CD8-positive, alpha-beta memory T cell (primary cell): ENCODE results near the gene SPPL2C. TPM values are rescaled to one million over a fixed set of nuclear protein-coding genes. Genes with fewer than 3 reads are reported as not detected.
A peak's percentile ranks its signal among the peaks of the same experiment; 100 is the strongest.

Source experiments
- CTCF ChIA-PET: fragments of 350-600 bp; sonication (Branson Sonifier 250); formaldehyde crosslinking; loops from one replicate; lab custom pipeline; 2021; ENCODE audit warnings: antibody characterized with exemption; lab: Charles Lee
- POLR2A ChIA-PET: fragments of 350-600 bp; sonication (Branson Sonifier 250); formaldehyde crosslinking; loops from one replicate; lab custom pipeline; 2021; ENCODE audit warnings: antibody characterized with exemption; lab: Charles Lee
- DNase-seq, 5 donors: peaks; one replicate each; pipeline versions ENCODE4 v3.0.0 to v3.0.0-alpha.2; 2020 to 2022; ENCODE audit warnings: mixed read lengths in 1 of 5
- H3K27ac ChIP-seq: one replicate; pipeline ENCODE4 v1.7.0; 2013; ENCODE audit warnings: low read depth, mild to moderate bottlenecking, low read length, moderate library complexity
- H3K27me3 ChIP-seq: 2 replicates; pipeline ENCODE4 v1.7.0; 2013; ENCODE audit warnings: low read length, mild to moderate bottlenecking; ENCODE audit not compliant: insufficient read depth, poor library complexity, severe bottlenecking
- H3K36me3 ChIP-seq: 2 replicates; pipeline ENCODE4 v1.7.0; 2013; ENCODE audit warnings: mild to moderate bottlenecking, low read length, moderate library complexity; ENCODE audit not compliant: insufficient read depth
- H3K4me1 ChIP-seq: 2 replicates; pipeline ENCODE4 v1.7.0; 2013; ENCODE audit warnings: mild to moderate bottlenecking, low read length, moderate library complexity; ENCODE audit not compliant: insufficient read depth
- H3K4me3 ChIP-seq: 2 replicates; pipeline ENCODE4 v1.7.0; 2013; ENCODE audit warnings: mild to moderate bottlenecking, low read length
- H3K9me3 ChIP-seq: 2 replicates; pipeline ENCODE4 v1.7.0; 2013; ENCODE audit warnings: mild to moderate bottlenecking, low read length
- H3K27ac Mint-ChIP-seq, 8 donors: one replicate each; pipeline ENCODE4 v1.8.0; 2020 to 2021; ENCODE audit warnings: mixed read lengths in 8 of 8, mild to moderate bottlenecking in 6 of 8, inconsistent platforms in 3 of 8, moderate library complexity in 3 of 8
- H3K27me3 Mint-ChIP-seq, 2 donors: one replicate each; pipeline ENCODE4 v1.8.0; 2020 to 2021; ENCODE audit warnings: mixed read lengths in 2 of 2, mild to moderate bottlenecking in 1 of 2, moderate library complexity in 1 of 2
- H3K36me3 Mint-ChIP-seq, 3 donors: one replicate each; pipeline ENCODE4 v1.8.0; 2020 to 2021; ENCODE audit warnings: mixed read lengths in 3 of 3, inconsistent platforms in 1 of 3, mild to moderate bottlenecking in 1 of 3
- H3K4me1 Mint-ChIP-seq, 3 donors: one replicate each; pipeline ENCODE4 v1.8.0; 2020 to 2021; ENCODE audit warnings: mixed read lengths in 3 of 3, inconsistent platforms in 1 of 3, mild to moderate bottlenecking in 1 of 3
- H3K4me3 Mint-ChIP-seq, 7 donors: one replicate each; pipeline ENCODE4 v1.8.0; 2020 to 2021; ENCODE audit warnings: mixed read lengths in 7 of 7, mild to moderate bottlenecking in 6 of 7, moderate library complexity in 4 of 7, inconsistent platforms in 2 of 7
- H3K9me3 Mint-ChIP-seq, 5 donors: one replicate each; pipeline ENCODE4 v1.8.0; 2020 to 2022; ENCODE audit warnings: mixed read lengths in 5 of 5, mild to moderate bottlenecking in 3 of 5, moderate library complexity in 2 of 5, inconsistent platforms in 1 of 5
- polyA plus RNA-seq: library from polyadenylated mRNA; unstranded; fragments of 300-500 nt; fragmentation: Illumina TruSeq; gene quantifications from one replicate; pipeline ENCODE4 v1.2.3, GENCODE V29; 2021
- total RNA-seq, 2 experiments: library from RNA; stranded (reverse); gene quantifications; one replicate each; pipeline ENCODE4 v1.2.3, GENCODE V29; 2021

The SPPL2C gene
- total and polyA plus RNA-seq, 3 experiments from 2014 or later: not detected

DNA sequence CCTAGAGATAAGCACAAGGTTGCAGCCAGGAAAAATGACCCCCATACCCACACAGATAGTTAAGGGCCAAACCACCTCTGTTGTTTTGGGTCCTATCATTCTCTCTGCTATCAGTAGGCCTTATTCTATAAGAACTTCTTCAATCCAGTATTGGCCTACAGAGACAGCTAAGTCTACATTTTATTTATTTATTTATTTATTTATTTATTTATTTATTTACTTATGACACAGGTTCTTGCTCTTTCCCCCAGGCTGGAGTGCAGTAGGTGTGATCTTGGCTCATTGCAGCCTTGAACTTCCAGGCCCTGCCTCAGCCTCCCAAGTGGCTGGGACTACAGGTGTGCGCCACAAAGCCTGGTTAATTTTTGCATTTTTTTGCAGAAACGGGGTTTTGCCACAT is 42.2 kb downstream of the SPPL2C start:
- Histone ChIP-seq H3K9me3 (no peaks in the 10 kb centered on the region), H3K4me3 (no peak overlapping the region), H3K27ac (no peak overlapping the region), H3K27me3 (no peaks in the 10 kb centered on the region), H3K36me3 (no peaks in the 10 kb centered on the region), H3K4me1 (no peaks in the 10 kb centered on the region)
- ChIA-PET CTCF (no interaction called here), POLR2A (no interaction called here)
- H3K27me3 Mint-ChIP-seq: peaks cover 7 to 13% of the 10 kb centered on the region in 2 donors
- peaks cover 0 to 12% (median 8%) of the 10 kb centered on the region in 5 donors for H3K9me3 Mint-ChIP-seq
- H3K4me3 Mint-ChIP-seq: no peak overlapping the region
- peaks cover 0 to 5% (median 0%) of the 10 kb centered on the region in 3 donors for H3K4me1 Mint-ChIP-seq
- peaks cover 0 to 14% (median 0%) of the 10 kb centered on the region in 3 donors for H3K36me3 Mint-ChIP-seq
- H3K27ac Mint-ChIP-seq: no peak overlapping the region
- DNase-seq: no peak

GRCh38 chr17:45888392-45888791 is 43.7 kb downstream of the SPPL2C start:
- peaks cover 0 to under 1% (median 0%) of the 10 kb centered on the region in 3 donors for H3K4me1 Mint-ChIP-seq
- ChIA-PET CTCF (no interaction called here), POLR2A (no interaction called here)
- Histone ChIP-seq H3K4me3 (no peak overlapping the region), H3K27me3 (no peaks in the 10 kb centered on the region), H3K36me3 (no peaks in the 10 kb centered on the region), H3K4me1 (no peaks in the 10 kb centered on the region), H3K27ac (no peak overlapping the region), H3K9me3 (no peaks in the 10 kb centered on the region)
- H3K4me3 Mint-ChIP-seq: no peak overlapping the region
- H3K9me3 Mint-ChIP-seq: peaks cover 0 to 12% (median 8%) of the 10 kb centered on the region in 5 donors
- no peak overlapping the region for H3K27ac Mint-ChIP-seq
- H3K36me3 Mint-ChIP-seq: peaks cover 0 to 10% (median 0%) of the 10 kb centered on the region in 3 donors
- DNase-seq: no peak
- peaks cover 4 to 7% of the 10 kb centered on the region in 2 donors for H3K27me3 Mint-ChIP-seq

- Mint-ChIP-seq H3K4me1 (peaks cover 0 to 6% (median 5%) of the 10 kb centered on the region in 3 donors), H3K27ac (no peak overlapping the region), H3K4me3 (no peak overlapping the region), H3K36me3 (peaks cover 0 to 3% (median 0%) of the 10 kb centered on the region in 3 donors), H3K9me3 (peaks cover 0 to 8% (median 3%) of the 10 kb centered on the region in 5 donors), H3K27me3 (peaks cover 2 to 7% of the 10 kb centered on the region in 2 donors)
- no peaks in the 10 kb centered on the region for H3K36me3 ChIP-seq
- no peaks in the 10 kb centered on the region for H3K27me3 ChIP-seq
- ChIA-PET POLR2A (no interaction called here), CTCF (no interaction called here)
- H3K4me3 ChIP-seq: no peak overlapping the region
- H3K4me1 ChIP-seq: no peaks in the 10 kb centered on the region
- no peak for DNase-seq
- no peaks in the 10 kb centered on the region for H3K9me3 ChIP-seq
- no peak overlapping the region for H3K27ac ChIP-seq
These were observed 44.9 kb downstream of the SPPL2C start for GRCh38 chr17:45889579-45889978.

GRCh38 chr17:45893725-45894021 is 49.0 kb downstream of the SPPL2C start:
- H3K36me3 ChIP-seq: no peaks in the 10 kb centered on the region
- H3K27ac ChIP-seq: no peak overlapping the region
- H3K4me1 Mint-ChIP-seq: peaks cover 16 to 30% (median 17%) of the 10 kb centered on the region in 3 donors
- no peaks in the 10 kb centered on the region for H3K9me3 Mint-ChIP-seq
- H3K36me3 Mint-ChIP-seq: no peaks in the 10 kb centered on the region
- no peaks in the 10 kb centered on the region for H3K9me3 ChIP-seq
- no peak for DNase-seq
- H3K4me3 Mint-ChIP-seq: peak overlapping the region; percentile 85 to 97 (median 89)
- H3K27me3 ChIP-seq: peaks cover 19% of the 10 kb centered on the region
- POLR2A ChIA-PET: no interaction called here
- peak overlapping the region in 6 of 8 donors; percentile 35 to 86 (median 66) for H3K27ac Mint-ChIP-seq
- H3K27me3 Mint-ChIP-seq: peaks cover 14 to 16% of the 10 kb centered on the region in 2 donors
- peaks cover 28% of the 10 kb centered on the region for H3K4me1 ChIP-seq
- peak overlapping the region; percentile 66 for H3K4me3 ChIP-seq
- CTCF ChIA-PET: interaction anchor here (0.9 to 1.4 kb wide), 4 partner anchors 17 to 236 kb away, joined by 3 to 4 read pairs (median 3); no protein-coding TSS in a partner anchor

GRCh38 chr17:45894022-45894784 is 49.5 kb downstream of the SPPL2C start, which contains the start of gene MAPT:
Gene MAPT, plus strand, starts transcription at chr17:45894554. Its CDS starts 67,784 bp downstream, at chr17:45962338.
- peak within 1 kb of the TSS; percentile 40 to 86 (median 53) for H3K27ac Mint-ChIP-seq
- POLR2A ChIA-PET: no interaction called here

DNA sequence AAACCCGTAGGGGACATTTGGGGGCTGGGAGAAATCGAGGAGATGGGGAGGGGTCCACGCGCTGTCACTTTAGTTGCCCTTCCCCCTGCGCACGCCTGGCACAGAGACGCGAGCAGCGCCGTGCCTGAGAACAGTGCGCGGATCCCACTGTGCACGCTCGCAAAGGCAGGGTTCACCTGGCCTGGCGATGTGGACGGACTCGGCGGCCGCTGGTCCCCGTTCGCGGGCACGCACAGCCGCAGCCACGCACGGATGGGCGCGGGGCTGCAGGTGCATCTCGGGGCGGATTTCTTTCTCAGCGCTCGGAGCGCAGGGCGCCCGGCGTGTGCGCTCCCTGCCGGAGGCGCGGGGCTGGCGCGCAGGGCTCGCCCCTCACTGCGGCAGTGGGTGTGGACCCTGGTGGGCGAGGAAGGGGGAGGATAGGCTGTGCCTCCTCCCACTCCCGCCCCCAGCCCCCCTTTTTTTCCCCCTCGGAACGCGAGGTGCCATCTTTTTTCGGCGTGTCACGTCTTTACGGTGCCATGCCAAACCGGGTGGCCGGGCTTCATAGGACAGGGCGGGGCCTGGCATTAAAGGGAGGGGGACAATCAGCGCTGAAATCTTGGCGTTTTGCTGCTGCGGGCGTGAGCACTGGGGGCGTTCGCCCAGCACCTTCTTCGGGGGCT is 50.8 kb downstream of the SPPL2C start:
- Mint-ChIP-seq H3K36me3 (no peaks in the 10 kb centered on the region), H3K27ac (peak overlapping the region in 3 of 8 donors; percentile 15 to 33 (median 17)), H3K4me3 (peak overlapping the region; percentile 85 to 97 (median 89)), H3K27me3 (peaks cover 30 to 32% of the 10 kb centered on the region in 2 donors), H3K4me1 (peaks cover 16 to 30% (median 17%) of the 10 kb centered on the region in 3 donors), H3K9me3 (no peaks in the 10 kb centered on the region)
- Histone ChIP-seq H3K9me3 (no peaks in the 10 kb centered on the region), H3K4me1 (peaks cover 28% of the 10 kb centered on the region), H3K36me3 (no peaks in the 10 kb centered on the region), H3K27me3 (peaks cover 36% of the 10 kb centered on the region), H3K27ac (no peak overlapping the region), H3K4me3 (peak overlapping the region; percentile 66)
- ChIA-PET POLR2A (no interaction called here), CTCF (no interaction called here)
- DNase-seq: peak in 2 of 5 donors; percentile 7 to 27

More at GRCh38 chr17:45894022-45894784, 49.5 kb downstream of the SPPL2C start, which contains the start of gene MAPT:
- Mint-ChIP-seq H3K36me3 (no peaks in the 10 kb centered on the region), H3K4me1 (peaks cover 16 to 30% (median 17%) of the 10 kb centered on the region in 3 donors), H3K4me3 (peak within 1 kb of the TSS; percentile 85 to 97 (median 90)), H3K9me3 (no peaks in the 10 kb centered on the region), H3K27me3 (peaks cover 19 to 21% of the 10 kb centered on the region in 2 donors)
- CTCF ChIA-PET: interaction anchor here (0.6 to 1.4 kb wide), 4 partner anchors 11 to 39 kb away, joined by 3 to 4 read pairs (median 3); no protein-coding TSS in a partner anchor
- H3K36me3 ChIP-seq: no peaks in the 10 kb centered on the region
- peaks cover 28% of the 10 kb centered on the region for H3K4me1 ChIP-seq
- H3K27me3 ChIP-seq: peaks cover 25% of the 10 kb centered on the region
- no peaks in the 10 kb centered on the region for H3K9me3 ChIP-seq
- DNase-seq: peak; percentile 65 to 81 (median 79)
- H3K27ac ChIP-seq: no peak within 1 kb of the TSS
- H3K4me3 ChIP-seq: peak within 1 kb of the TSS; percentile 66

DNA sequence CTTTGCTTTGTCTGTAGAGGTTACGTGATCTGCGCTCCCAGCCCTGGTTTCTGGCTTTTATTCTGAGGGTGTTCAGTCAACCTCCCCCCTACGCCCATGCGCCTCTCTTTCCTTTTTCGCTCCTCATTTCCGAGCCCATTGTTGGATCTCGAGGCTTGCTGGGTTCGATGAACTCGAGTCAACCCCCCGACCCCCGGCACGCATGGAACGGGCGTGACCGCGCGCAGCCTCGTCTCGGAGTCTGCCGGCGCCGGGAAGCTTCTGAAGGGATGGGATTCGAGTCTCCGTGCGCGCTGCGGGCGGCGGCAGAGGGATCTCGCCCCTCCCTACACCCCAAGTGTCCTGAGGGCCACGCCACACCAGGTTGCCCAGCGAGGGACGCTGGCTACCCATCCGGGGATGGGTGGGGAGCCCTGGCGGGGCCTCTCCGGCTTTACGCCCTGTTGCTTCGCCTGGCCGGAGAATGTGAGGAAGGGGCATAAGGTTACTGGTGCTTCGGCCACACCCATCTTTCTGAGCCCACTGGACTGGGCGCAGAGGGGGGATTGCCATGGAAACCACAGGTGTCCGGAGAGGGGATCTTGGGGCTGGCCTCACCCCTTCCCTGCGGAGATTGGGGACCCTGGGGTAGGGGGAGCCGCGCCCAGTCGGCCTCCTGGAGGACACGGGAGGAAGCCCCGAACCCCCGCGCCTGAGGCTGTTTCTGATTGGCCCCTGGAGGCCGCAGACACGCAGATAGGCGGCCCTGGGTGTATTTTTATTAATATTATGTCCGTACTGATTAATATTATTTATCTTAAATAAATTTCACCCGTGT is 51.5 kb downstream of the SPPL2C start:
- Histone ChIP-seq H3K36me3 (no peaks in the 10 kb centered on the region), H3K4me3 (peak overlapping the region; percentile 66), H3K27me3 (peaks cover 39% of the 10 kb centered on the region), H3K4me1 (peaks cover 28% of the 10 kb centered on the region), H3K9me3 (no peaks in the 10 kb centered on the region), H3K27ac (no peak overlapping the region)
- Mint-ChIP-seq H3K9me3 (no peaks in the 10 kb centered on the region), H3K27ac (no peak overlapping the region), H3K27me3 (peaks cover 33 to 39% of the 10 kb centered on the region in 2 donors), H3K4me3 (peak overlapping the region; percentile 85 to 97 (median 89)), H3K36me3 (no peaks in the 10 kb centered on the region), H3K4me1 (peaks cover 16 to 30% (median 17%) of the 10 kb centered on the region in 3 donors)
- ChIA-PET POLR2A (no interaction called here), CTCF (no interaction called here)
- DNase-seq: no peak
